HG03460 (cell line): ENCODE measurements around the gene GALNT16.
"Not testable (repeated sequence)": the region's sequence is repeated elsewhere in the genome, so short reads cannot be mapped to it uniquely, and the experiment has no call there.

Experiments
- ATAC-seq: cut with Tn5 transposase; IDR thresholded peaks from one replicate; pipeline ENCODE4 v1.9.1; 2021; ENCODE audit not compliant: unreplicated experiment

Gene GALNT16

GRCh38 chr14:69284170-69284569 is 24.2 kb downstream of the GALNT16 start:
- ATAC-seq = no peak

DNA sequence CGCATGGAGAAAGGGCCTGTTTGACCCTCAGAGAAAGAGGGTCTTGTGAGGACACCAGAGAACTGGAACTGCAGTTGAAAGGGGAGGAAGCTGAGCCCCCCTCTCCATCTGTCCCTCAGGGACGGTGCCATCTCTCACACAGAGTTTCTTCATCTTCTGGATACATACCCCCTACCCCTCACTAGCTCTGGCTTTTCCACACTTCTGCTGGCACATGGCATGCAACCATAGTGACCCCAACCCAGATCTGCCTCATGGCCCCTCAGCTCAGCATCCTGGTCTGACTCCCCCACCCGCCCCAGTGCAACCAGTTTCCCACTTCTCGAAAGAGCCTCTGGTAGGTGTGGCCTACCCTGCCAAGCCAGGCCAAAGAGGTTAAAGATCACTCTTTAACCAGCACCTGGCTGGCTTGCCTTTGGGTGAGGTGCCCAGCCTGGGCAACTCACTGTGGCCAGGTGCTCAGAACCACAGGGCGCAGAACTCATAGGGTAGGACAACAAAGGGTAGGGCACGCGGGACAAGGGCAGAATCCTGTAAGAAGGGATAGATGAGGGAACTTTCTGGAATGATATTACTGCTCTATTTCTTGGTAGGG is 25.8 kb downstream of the GALNT16 start:
- ATAC-seq = no peak

- ATAC-seq = no peak
Measured at GRCh38 chr14:69287098-69288010, 27.4 kb downstream of the GALNT16 start.

DNA sequence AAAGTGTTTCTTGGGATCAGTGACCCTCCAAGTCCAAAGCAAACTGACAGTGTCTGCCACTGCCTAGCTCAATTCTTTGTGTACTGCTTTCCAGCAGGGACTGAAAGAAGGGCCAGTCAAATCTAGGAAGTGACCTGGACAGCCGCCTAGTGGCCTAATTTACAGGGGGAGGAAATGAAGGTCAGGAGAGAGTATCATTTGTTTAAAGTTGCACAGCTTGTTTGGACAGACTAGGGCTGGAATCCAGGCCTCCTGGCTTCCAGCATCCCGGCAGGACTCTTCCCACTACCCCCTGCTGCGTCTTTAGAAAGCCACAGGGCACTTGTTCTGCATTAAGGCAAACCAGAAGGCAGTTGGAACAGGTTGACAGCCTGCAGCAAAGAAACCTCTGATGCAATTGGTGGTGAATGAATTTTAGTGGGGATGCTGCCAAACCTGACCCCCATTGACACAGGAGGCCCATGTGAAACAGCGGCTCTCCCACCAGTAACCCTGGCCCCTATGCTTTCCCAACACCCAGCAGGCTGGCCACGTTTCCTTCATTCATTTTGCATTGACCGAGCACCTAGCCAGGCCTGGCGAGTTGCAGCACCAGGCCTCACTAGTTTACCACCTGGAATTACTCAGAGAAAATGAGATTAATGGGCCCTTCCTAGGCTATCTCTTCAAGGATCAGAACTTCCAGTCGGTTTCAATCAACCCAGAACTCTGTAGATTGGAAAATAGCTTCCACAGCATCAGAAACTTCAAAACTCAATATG is 28.2 kb downstream of the GALNT16 start:
- ATAC-seq = no peak

GRCh38 chr14:69288956-69289705 is 29.2 kb downstream of the GALNT16 start:
- no peak for ATAC-seq

GRCh38 chr14:69289811-69290520 is 30.0 kb downstream of the GALNT16 start:
- no peak for ATAC-seq

GRCh38 chr14:69290881-69291280 is 30.9 kb downstream of the GALNT16 start:
- not testable (repeated sequence) for ATAC-seq

DNA sequence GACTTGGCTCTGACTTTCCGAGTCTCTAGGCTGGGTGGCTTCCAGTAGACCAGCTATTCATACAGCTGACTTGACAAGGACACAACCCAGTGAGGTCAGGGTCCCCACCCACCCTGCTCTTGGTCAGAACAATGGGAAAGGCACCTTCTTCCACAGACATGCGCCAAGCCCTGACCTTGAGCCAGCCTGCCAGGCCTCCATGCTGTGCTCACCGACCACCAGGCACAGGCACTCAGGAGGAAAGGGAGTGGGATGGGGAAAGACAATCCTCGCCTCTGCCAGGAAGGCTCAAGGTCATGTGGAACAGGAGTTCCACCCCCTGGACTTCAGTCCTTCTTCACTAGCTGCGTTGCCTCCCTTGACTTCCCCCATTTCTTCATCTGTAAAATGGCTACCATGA is 31.4 kb downstream of the GALNT16 start:
- no peak for ATAC-seq

DNA sequence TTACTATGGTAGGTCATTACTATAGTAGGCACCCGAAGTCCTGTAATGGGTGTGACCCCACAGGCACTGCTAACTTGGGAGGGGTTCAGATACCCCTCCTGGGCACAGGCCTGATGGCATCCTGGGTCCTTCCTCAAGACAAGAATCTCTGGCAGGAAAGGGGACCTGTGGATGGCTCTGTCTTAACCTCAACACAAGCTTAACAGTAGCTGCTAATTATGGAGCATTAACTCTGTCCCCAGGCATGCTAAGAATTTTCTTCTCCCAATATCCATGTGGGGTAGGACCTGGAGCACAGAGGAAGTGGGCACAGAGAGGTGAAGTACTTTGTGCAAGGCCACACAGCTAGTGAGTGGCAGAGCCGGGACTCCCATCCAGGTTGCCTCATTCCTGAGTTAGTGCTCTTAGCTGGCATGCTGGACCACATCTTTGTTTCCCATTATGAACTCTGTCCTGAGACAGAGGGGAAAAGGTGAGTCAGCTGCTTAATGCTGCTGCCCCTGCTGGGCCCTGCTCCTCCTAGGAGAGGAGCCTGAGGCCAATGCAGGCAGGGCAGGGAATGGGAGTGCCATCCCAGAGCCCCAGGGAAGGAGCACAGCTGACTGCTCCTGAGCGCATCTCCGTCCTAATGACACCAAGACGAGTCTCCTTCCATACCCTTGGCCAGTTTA is 32.1 kb downstream of the GALNT16 start:
- no peak for ATAC-seq

- no peak for ATAC-seq
Measured at GRCh38 chr14:69298131-69299071, 38.4 kb downstream of the GALNT16 start.

- no peak for ATAC-seq
Measured at GRCh38 chr14:69299286-69300035, 39.5 kb downstream of the GALNT16 start.

DNA sequence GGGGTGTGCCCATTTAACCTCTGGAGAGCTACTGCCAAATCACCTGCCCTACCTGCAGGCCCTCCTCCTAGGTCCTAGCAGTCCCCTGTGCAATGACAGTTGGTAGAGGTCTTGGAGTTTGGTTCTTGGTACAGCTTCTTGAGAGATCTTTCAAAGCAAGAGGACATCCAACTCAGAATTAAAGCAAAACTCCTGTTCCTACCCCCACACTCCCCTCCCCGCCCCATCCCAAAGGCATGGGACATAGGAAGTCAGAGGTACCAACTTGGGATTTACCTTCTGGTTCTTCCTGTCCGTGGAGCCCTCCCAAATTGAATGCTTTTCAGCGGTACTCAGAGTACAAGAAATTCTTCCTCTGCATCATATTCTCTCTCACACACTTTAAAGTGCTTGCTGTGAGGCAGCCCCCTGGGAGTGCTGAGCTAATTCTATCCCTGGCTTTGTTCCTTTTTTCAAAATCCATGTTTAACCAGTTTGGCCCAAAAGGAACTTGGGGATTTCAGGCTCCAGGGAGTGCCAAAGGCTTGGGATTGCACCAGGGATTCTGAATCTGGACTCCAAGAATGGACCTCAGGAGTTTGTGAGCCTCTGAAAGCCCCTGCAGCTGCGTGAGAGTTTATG is 40.8 kb downstream of the GALNT16 start:
- ATAC-seq = no peak

GRCh38 chr14:69303086-69303485 is 43.1 kb downstream of the GALNT16 start:
- ATAC-seq = no peak

- no peak for ATAC-seq
Measured at GRCh38 chr14:69312608-69313007, 52.6 kb downstream of the GALNT16 start.

DNA sequence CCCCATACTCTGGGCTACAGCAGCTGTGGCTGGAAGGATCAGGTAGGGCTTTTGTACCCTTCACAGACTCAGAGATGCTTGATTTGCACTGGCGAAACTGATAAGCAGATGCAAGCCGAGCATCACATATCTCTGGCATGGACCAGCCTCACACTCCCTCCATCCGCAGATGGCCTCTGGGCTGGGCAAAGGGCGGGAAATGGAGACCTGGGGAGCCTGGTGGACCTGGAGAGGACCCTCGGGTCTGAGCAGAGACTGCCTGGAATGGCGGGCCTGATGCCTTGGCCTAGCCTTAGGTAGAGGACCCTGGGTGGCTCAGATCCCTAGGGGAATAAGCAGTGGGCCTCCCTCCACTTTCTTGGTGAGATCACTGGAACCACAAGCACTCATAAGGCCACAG is 53.2 kb downstream of the GALNT16 start:
- ATAC-seq = no peak

DNA sequence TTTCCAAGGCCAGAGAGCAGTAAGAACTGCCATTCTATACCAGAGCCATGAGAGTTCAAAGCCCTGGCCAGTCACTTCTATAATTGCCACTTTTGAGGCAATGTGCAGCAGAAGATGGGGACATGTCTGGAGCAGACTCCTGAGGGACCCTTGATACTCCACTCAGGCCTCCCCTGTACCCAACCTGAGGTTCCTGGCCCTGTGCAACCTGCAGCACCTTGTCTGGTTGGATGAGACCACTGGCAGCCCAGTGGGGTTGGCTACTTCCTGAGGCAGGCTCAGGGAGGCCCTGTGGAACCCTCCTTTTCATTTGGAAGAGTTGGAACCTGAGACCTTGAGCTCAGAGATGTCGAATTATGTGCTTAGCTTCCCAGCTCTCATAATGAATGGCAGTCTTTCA is 54.4 kb downstream of the GALNT16 start:
- ATAC-seq = no peak

DNA sequence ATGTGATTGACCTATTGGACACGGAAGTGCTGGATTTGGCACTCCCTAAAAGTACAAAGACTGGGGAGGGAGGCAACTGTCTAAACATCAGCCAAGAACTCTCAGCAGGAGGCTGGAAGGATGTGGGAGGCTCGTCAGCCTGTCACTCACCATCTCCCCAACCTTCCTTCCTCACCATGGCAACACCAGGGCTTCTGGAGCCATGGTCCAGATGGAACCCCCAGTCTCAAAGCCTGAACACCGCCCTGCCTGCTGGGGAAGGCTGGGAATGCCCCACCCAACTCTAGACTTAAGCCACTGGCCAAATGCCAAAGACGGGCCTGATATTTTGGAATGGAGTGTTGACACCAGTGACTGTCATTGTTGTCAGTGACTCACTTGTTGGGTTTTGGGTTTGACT is 55.3 kb downstream of the GALNT16 start:
- ATAC-seq = no peak
